Loucy (cell line): ENCODE data around the gene SLC39A8.

Experiments used
- CTCF ChIP-seq: fragments of 200-600 bp; sonication (generic); conservative IDR thresholded peaks from 2 replicates; pipeline ENCODE4 v1.5.1; 2014; ENCODE audit warnings: mild to moderate bottlenecking, antibody characterized with exemption, low read length
- EZH2phosphoT487 ChIP-seq: fragments of 200-600 bp; IDR thresholded peaks from 2 replicates; pipeline ENCODE4 v1.6.1; 2018; ENCODE audit warnings: antibody characterized with exemption, mild to moderate bottlenecking, moderate library complexity, borderline replicate concordance

- TF ChIP-seq CTCF (no peak), EZH2phosphoT487 (no peak)
Observed at GRCh38 chr4:102312417-102312816, 32.9 kb downstream of the SLC39A8 start.
